H9 (cell line): ENCODE data around the gene SOCS6. TPM values are rescaled to one million over a fixed set of nuclear protein-coding genes. Genes with fewer than 3 reads are reported as not detected.
A peak's percentile ranks its signal among the peaks of the same experiment; 100 is the strongest.

Source experiments
- DNase-seq: peaks from one replicate; pipeline ENCODE4 v3.0.0-alpha.2; 2017
- H2AFZ ChIP-seq: one replicate; pipeline ENCODE4 v1.6.1; 2013; ENCODE audit warnings: mild to moderate bottlenecking, low read length, control low read depth, moderate library complexity
- H2AK5ac ChIP-seq: 2 replicates; pipeline ENCODE4 v1.6.1; 2013; ENCODE audit warnings: low read length, control low read depth, mixed read lengths; ENCODE audit not compliant: insufficient read length
- H2BK120ac ChIP-seq: one replicate; pipeline ENCODE4 v1.6.1; 2013; ENCODE audit warnings: low read depth, mild to moderate bottlenecking, low read length, control low read depth, inconsistent platforms; ENCODE audit not compliant: poor library complexity, severe bottlenecking
- H2BK12ac ChIP-seq: 2 replicates; pipeline ENCODE4 v1.6.1; 2013; ENCODE audit warnings: low read length, control low read depth, mixed read lengths, low read depth; ENCODE audit not compliant: insufficient read length
- H2BK15ac ChIP-seq: 2 replicates; pipeline ENCODE4 v1.6.1; 2013; ENCODE audit warnings: low read depth, low read length, control low read depth
- H2BK20ac ChIP-seq: one replicate; pipeline ENCODE4 v1.6.1; 2013; ENCODE audit warnings: low read depth, mild to moderate bottlenecking, low read length, control low read depth, inconsistent platforms; ENCODE audit not compliant: poor library complexity, severe bottlenecking
- H2BK5ac ChIP-seq: 2 replicates; pipeline ENCODE4 v1.6.1; 2013; ENCODE audit warnings: low read length, control low read depth, mixed read lengths; ENCODE audit not compliant: insufficient read length
- H3K14ac ChIP-seq: 2 replicates; pipeline ENCODE4 v1.6.1; 2013; ENCODE audit warnings: low read length, control low read depth; ENCODE audit not compliant: insufficient read depth
- H3K18ac ChIP-seq: 2 replicates; pipeline ENCODE4 v1.6.1; 2013; ENCODE audit warnings: low read depth, mild to moderate bottlenecking, mixed read lengths, low read length, control low read depth; ENCODE audit not compliant: insufficient read length
- H3K23ac ChIP-seq: 2 replicates; pipeline ENCODE4 v1.6.1; 2013; ENCODE audit warnings: low read length, control low read depth, mixed read lengths, low read depth; ENCODE audit not compliant: insufficient read length
- H3K23me2 ChIP-seq: 2 replicates; pipeline ENCODE4 v1.6.1; 2013; ENCODE audit warnings: low read depth, mild to moderate bottlenecking, mixed read lengths, low read length, control low read depth; ENCODE audit not compliant: insufficient read length, poor library complexity, severe bottlenecking
- H3K27ac ChIP-seq: 2 replicates; pipeline ENCODE4 v1.5.1; 2013; ENCODE audit warnings: low read length, control low read depth, mixed read lengths, low read depth; ENCODE audit not compliant: insufficient read length
- H3K27me3 ChIP-seq: 2 replicates; pipeline ENCODE4 v1.6.1; 2013; ENCODE audit warnings: low read length, control low read depth, inconsistent platforms; ENCODE audit not compliant: insufficient read depth
- H3K4ac ChIP-seq: 2 replicates; pipeline ENCODE4 v1.6.1; 2013; ENCODE audit warnings: low read depth, mild to moderate bottlenecking, control low read depth, inconsistent platforms, low read length, moderate library complexity
- H3K4me1 ChIP-seq: 2 replicates; pipeline ENCODE4 v1.6.1; 2013; ENCODE audit warnings: low read length, control low read depth, inconsistent platforms; ENCODE audit not compliant: insufficient read depth
- H3K4me2 ChIP-seq: 2 replicates; pipeline ENCODE4 v1.6.1; 2013; ENCODE audit warnings: low read length, control low read depth, mixed read lengths; ENCODE audit not compliant: insufficient read length, insufficient read depth
- H3K56ac ChIP-seq: 2 replicates; pipeline ENCODE4 v1.6.1; 2013; ENCODE audit warnings: low read depth, mild to moderate bottlenecking, mixed read lengths, low read length, control low read depth; ENCODE audit not compliant: insufficient read length
- H3K79me1 ChIP-seq: 2 replicates; pipeline ENCODE4 v1.6.1; 2013; ENCODE audit warnings: low read depth, mild to moderate bottlenecking, moderate library complexity, low read length, control low read depth, inconsistent platforms; ENCODE audit not compliant: insufficient read depth, poor library complexity, severe bottlenecking
- H3K79me2 ChIP-seq: 2 replicates; pipeline ENCODE4 v1.6.1; 2013; ENCODE audit warnings: low read length, control low read depth, inconsistent platforms; ENCODE audit not compliant: insufficient read depth
- H3K9ac ChIP-seq: 2 replicates; pipeline ENCODE4 v1.6.1; 2013; ENCODE audit warnings: low read length, control low read depth, mixed read lengths; ENCODE audit not compliant: insufficient read length; ENCODE audit errors: extremely low read depth
- H3K9me3 ChIP-seq: one replicate; pipeline ENCODE4 v1.6.1; 2013; ENCODE audit warnings: low read depth, low read length, inconsistent platforms; ENCODE audit not compliant: control insufficient read depth
- H3T11ph ChIP-seq: one replicate; pipeline ENCODE4 v1.6.1; 2013; ENCODE audit warnings: mild to moderate bottlenecking, low read length, control low read depth, inconsistent platforms
- H4K20me1 ChIP-seq: one replicate; pipeline ENCODE4 v1.6.1; 2013; ENCODE audit not compliant: control insufficient read depth, insufficient read length, insufficient read depth
- H4K5ac ChIP-seq: 2 replicates; pipeline ENCODE4 v1.6.1; 2013; ENCODE audit warnings: low read depth, mild to moderate bottlenecking, mixed read lengths, low read length, control low read depth; ENCODE audit not compliant: insufficient read length
- H4K8ac ChIP-seq: replicated peaks from 2 replicates; pipeline ENCODE4 v1.6.1; 2013; ENCODE audit warnings: low read length, control low read depth, mixed read lengths, low read depth; ENCODE audit not compliant: insufficient read length
- H4K91ac ChIP-seq: 2 replicates; pipeline ENCODE4 v1.6.1; 2013; ENCODE audit warnings: low read depth, mild to moderate bottlenecking, moderate library complexity, mixed read lengths, low read length, control low read depth; ENCODE audit not compliant: insufficient read length
- H3K27ac Mint-ChIP-seq, 3 experiments: 2 replicates in 2 of 3; 3 replicates in 1 of 3; pipeline ENCODE4 v1.8.0; 2020 to 2021; ENCODE audit warnings: mixed read lengths in 3 of 3, mild to moderate bottlenecking in 1 of 3, moderate library complexity in 1 of 3
- H3K27me3 Mint-ChIP-seq: 2 replicates; pipeline ENCODE4 v1.8.0; 2021; ENCODE audit warnings: low read depth, mild to moderate bottlenecking, moderate library complexity, mixed read lengths
- H3K36me3 Mint-ChIP-seq, 3 experiments: 2 replicates in 2 of 3; 3 replicates in 1 of 3; pipeline ENCODE4 v1.8.0; 2020 to 2021; ENCODE audit warnings: low read depth in 3 of 3, mixed read lengths in 3 of 3; ENCODE audit not compliant: insufficient read depth in 1 of 3
- H3K4me1 Mint-ChIP-seq, 2 experiments: 2 replicates each; pipeline ENCODE4 v1.8.0; 2020; ENCODE audit warnings: mixed read lengths in 2 of 2
- H3K4me3 Mint-ChIP-seq, 2 experiments: 2 replicates in 1 of 2; 3 replicates in 1 of 2; pipeline ENCODE4 v1.8.0; 2020 to 2021; ENCODE audit warnings: mild to moderate bottlenecking in 2 of 2, mixed read lengths in 2 of 2, moderate library complexity in 1 of 2
- H3K9me3 Mint-ChIP-seq, 2 experiments: 2 replicates in 1 of 2; 3 replicates in 1 of 2; pipeline ENCODE4 v1.8.0; 2020; ENCODE audit warnings: mild to moderate bottlenecking in 2 of 2, mixed read lengths in 2 of 2, moderate library complexity in 1 of 2
- WGBS: extraction: QIAGEN DNeasy Blood & Tissue Kit; methylation state at CpG from one replicate; pipeline ENCODE4 v1.1.7; 2013; ENCODE audit warnings: missing lambda C conversion rate, low lambda C conversion rate, mixed read lengths; ENCODE audit not compliant: insufficient read length; ENCODE audit errors: extremely low coverage; 5-methylcytosine and 5-hydroxymethylcytosine counted together
- total RNA-seq: library from RNA; stranded (reverse); gene quantifications from 2 replicates; pipeline ENCODE4 v1.2.1, GENCODE V29; 2021
- TF ChIP-seq, protein P1 (sequence below): fragments of 200-600 bp; sonication (generic); conservative IDR thresholded peaks from 3 replicates; pipeline ENCODE4 v1.8.0; 2021; ENCODE audit warnings: antibody characterized with exemption, mild to moderate bottlenecking

SOCS6 gene
- total RNA-seq, 1 experiment from 2014 or later, result 24.5 TPM

DNA sequence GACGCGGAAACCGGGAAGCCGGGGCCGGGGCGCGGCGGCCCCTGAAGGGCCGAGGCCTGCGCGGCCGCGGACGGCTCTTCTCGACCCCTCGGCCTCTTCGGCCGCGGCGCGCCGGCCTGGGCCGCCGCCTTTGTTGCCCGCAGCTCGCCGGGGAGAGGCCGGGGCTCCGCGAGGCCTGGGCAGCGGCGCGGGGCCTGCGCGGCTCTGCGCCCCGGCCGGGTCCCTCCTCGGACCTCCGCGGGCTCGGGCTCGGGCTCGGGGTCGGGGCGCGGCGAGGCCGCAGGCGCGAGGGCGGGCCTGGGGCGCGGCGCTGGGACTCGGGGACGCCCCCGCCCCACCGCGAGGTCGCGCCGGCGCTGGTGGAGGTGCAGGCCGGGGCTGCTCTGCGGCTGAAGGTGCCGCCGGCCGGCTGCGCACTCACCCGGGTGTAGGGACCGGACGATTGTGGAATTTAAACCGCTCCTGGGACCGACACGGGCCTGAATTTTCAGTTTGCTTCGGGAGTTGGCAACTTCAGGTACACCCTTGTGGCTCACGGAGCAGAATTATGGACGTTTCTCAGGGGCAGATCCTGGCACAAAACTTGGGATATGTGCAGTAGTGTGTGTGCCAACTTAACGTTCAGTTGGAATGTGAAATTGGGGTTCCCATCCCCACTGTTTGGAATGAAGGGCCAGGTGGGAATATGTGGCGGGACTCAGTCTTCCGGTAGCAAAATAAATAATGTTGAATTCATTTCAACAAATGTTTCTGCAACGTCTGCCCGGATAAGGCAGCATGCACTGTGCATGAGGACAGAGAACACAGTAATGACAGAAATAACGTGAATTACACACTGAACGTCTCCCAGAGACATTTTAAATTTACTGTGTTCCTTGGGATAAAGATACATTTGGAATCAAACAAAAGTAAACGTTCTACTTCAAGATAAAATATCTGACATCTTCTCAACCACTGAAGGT is 787 bp downstream of the SOCS6 start:
- no peak overlapping the region for H2AFZ ChIP-seq

More for the DNA sequence above, 787 bp downstream of the SOCS6 start:
- peak overlapping the region; percentile 70 for H3K9ac ChIP-seq
- H3K9me3 Mint-ChIP-seq, result peaks cover 0 to 2% of the 10 kb centered on the region in 2 experiments; a peak in 1 of 5 replicates
- H2BK15ac ChIP-seq, result no peak overlapping the region
- H3K4ac ChIP-seq, result no peak overlapping the region
- no peak overlapping the region for H2BK20ac ChIP-seq
- H3K56ac ChIP-seq, result no peak overlapping the region
- no CpG with 5 or more reads among the region's 87 CpGs for WGBS
- no peaks in the 10 kb centered on the region for H3K27me3 ChIP-seq
- H3K9me3 ChIP-seq, result no peaks in the 10 kb centered on the region
- H3T11ph ChIP-seq, result no peak overlapping the region
- no peak overlapping the region for H2BK5ac ChIP-seq
- no peak overlapping the region for H2AK5ac ChIP-seq
- peaks cover 34 to 37% of the 10 kb centered on the region in 2 experiments for H3K4me1 Mint-ChIP-seq
- H2BK120ac ChIP-seq, result no peak overlapping the region
- no peaks in the 10 kb centered on the region; the same call in 1 of the 2 replicates for H3K4me1 ChIP-seq
- no peak overlapping the region for H2BK12ac ChIP-seq
- H4K8ac ChIP-seq, result no peak overlapping the region
- peaks cover 32% of the 10 kb centered on the region for H3K79me2 ChIP-seq
- H3K4me2 ChIP-seq, result peak overlapping the region; percentile 61
- peak overlapping the region; percentile 28 to 97 (median 94); a peak in 6 of 7 replicates for H3K27ac Mint-ChIP-seq
- H3K4me3 Mint-ChIP-seq, result peak overlapping the region; percentile 90 to 96
- H3K23me2 ChIP-seq, result peaks cover 9% of the 10 kb centered on the region
- H3K27me3 Mint-ChIP-seq, result no peaks in the 10 kb centered on the region
- H4K20me1 ChIP-seq, result no peaks in the 10 kb centered on the region
- no peak overlapping the region for H3K27ac ChIP-seq
- no peak overlapping the region for H3K23ac ChIP-seq
- peak overlapping the region; percentile 69; the same call in 1 of the 2 replicates for H3K14ac ChIP-seq
- TF ChIP-seq, protein P1, sequence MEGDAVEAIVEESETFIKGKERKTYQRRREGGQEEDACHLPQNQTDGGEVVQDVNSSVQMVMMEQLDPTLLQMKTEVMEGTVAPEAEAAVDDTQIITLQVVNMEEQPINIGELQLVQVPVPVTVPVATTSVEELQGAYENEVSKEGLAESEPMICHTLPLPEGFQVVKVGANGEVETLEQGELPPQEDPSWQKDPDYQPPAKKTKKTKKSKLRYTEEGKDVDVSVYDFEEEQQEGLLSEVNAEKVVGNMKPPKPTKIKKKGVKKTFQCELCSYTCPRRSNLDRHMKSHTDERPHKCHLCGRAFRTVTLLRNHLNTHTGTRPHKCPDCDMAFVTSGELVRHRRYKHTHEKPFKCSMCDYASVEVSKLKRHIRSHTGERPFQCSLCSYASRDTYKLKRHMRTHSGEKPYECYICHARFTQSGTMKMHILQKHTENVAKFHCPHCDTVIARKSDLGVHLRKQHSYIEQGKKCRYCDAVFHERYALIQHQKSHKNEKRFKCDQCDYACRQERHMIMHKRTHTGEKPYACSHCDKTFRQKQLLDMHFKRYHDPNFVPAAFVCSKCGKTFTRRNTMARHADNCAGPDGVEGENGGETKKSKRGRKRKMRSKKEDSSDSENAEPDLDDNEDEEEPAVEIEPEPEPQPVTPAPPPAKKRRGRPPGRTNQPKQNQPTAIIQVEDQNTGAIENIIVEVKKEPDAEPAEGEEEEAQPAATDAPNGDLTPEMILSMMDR, result no peak
- DNase-seq, result peak; percentile 43
- H3K36me3 Mint-ChIP-seq, result peaks cover 0 to 4% (median 1%) of the 10 kb centered on the region in 3 experiments; a peak in 1 of 7 replicates
- H4K5ac ChIP-seq, result no peak overlapping the region
- no peaks in the 10 kb centered on the region for H3K79me1 ChIP-seq
- H3K18ac ChIP-seq, result no peak overlapping the region
- no peak overlapping the region for H4K91ac ChIP-seq
